OCI-LY3 (cell line): Measurements from ENCODE around the gene NRXN3.

Source experiments
- H2AFZ ChIP-seq: fragments of 200-600, 300-600 bp; shearing (Covaris generic); 2 replicates; pipeline ENCODE4 v1.6.0; 2014; ENCODE audit warnings: antibody characterized with exemption, low read depth, low read length
- H3K27ac ChIP-seq: fragments of 200-600, 300-600 bp; sonication (generic); 2 replicates; pipeline ENCODE4 v1.5.1; 2014; ENCODE audit warnings: mild to moderate bottlenecking, low read length, moderate library complexity, mixed read lengths
- H3K27me3 ChIP-seq: fragments of 200-600, 300-600 bp; sonication (generic); 2 replicates; pipeline ENCODE4 v1.6.1; 2014; ENCODE audit warnings: low read depth, low read length, mixed read lengths
- H3K36me3 ChIP-seq: fragments of 200-600, 300-600 bp; sonication (generic); replicated peaks from 2 replicates; pipeline ENCODE3; 2014; ENCODE audit warnings: low read depth, low read length, mixed read lengths
- H3K4me1 ChIP-seq: fragments of 300-600, 200-600 bp; sonication (generic); 2 replicates; pipeline ENCODE4 v1.6.1; 2014; ENCODE audit warnings: low read length, mixed read lengths
- H3K4me2 ChIP-seq: fragments of 200-600, 300-600 bp; sonication (generic); 2 replicates; pipeline ENCODE4 v1.6.1; 2014; ENCODE audit warnings: low read length, mixed read lengths
- H3K4me3 ChIP-seq: fragments of 300-600, 200-600 bp; sonication (generic); 2 replicates; pipeline ENCODE4 v1.5.1; 2014; ENCODE audit warnings: antibody characterized with exemption, mild to moderate bottlenecking, low read length, moderate library complexity
- H3K79me2 ChIP-seq: fragments of 300-600, 200-600 bp; shearing (Covaris generic); 2 replicates; pipeline ENCODE4 v1.6.1; 2014; ENCODE audit warnings: mild to moderate bottlenecking, low read length, mixed read lengths
- H3K9ac ChIP-seq: fragments of 300-600, 200-600 bp; shearing (Covaris generic); 2 replicates; pipeline ENCODE4 v1.6.0; 2014; ENCODE audit warnings: mild to moderate bottlenecking, low read length, moderate library complexity
- H3K9me3 ChIP-seq: fragments of 200-600, 300-600 bp; shearing (Covaris generic); 2 replicates; pipeline ENCODE4 v1.6.1; 2014; ENCODE audit warnings: low read length, mixed read lengths; ENCODE audit not compliant: insufficient read depth
- H4K20me1 ChIP-seq: fragments of 200-600, 300-600 bp; sonication (generic); 2 replicates; pipeline ENCODE4 v1.6.1; 2016; ENCODE audit warnings: low read length, mixed read lengths; ENCODE audit not compliant: insufficient read depth
- EZH2phosphoT487 ChIP-seq: fragments of 200-600 bp; shearing (Covaris generic); IDR thresholded peaks from 2 replicates; pipeline ENCODE4 v1.6.1; 2018; ENCODE audit warnings: antibody characterized with exemption, mixed run types, low read depth
- TF ChIP-seq, protein P1 (sequence below): fragments of 200-600, 300-600 bp; sonication (generic); IDR thresholded peaks from 2 replicates; pipeline ENCODE4 v1.5.1; 2014; ENCODE audit warnings: antibody characterized with exemption, low read length, low read depth

The NRXN3 gene

DNA sequence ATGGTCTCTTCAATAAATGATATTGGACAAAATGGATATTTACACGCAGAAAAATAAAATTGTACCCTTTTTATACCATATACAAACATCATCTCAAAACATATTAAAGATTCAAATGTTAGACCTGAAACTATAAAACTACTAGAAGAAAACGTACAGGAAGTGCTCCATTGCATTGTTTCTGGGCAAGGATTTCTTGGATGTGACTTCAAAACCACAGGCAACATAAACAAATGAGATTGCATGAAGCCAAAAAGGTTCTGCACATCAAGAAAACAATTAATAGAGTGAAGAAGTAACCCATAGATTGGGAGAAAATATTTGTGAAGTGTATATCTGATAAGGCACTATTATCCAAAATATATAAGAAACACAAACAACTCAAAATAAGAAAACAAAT lies 812.4 kb downstream of the NRXN3 start:
- H2AFZ ChIP-seq = no peak overlapping the region
- H3K79me2 ChIP-seq = no peaks in the 10 kb centered on the region
- no peaks in the 10 kb centered on the region for H3K9me3 ChIP-seq
- no peak overlapping the region for H3K4me3 ChIP-seq
- H4K20me1 ChIP-seq = no peaks in the 10 kb centered on the region
- no peak overlapping the region for H3K27ac ChIP-seq
- 0 out of 2 replicates have a peak, but pooled peaks cover under 1% of the 10 kb centered on the region for H3K27me3 ChIP-seq
- TF ChIP-seq EZH2phosphoT487 = no peak
- TF ChIP-seq, protein P1, sequence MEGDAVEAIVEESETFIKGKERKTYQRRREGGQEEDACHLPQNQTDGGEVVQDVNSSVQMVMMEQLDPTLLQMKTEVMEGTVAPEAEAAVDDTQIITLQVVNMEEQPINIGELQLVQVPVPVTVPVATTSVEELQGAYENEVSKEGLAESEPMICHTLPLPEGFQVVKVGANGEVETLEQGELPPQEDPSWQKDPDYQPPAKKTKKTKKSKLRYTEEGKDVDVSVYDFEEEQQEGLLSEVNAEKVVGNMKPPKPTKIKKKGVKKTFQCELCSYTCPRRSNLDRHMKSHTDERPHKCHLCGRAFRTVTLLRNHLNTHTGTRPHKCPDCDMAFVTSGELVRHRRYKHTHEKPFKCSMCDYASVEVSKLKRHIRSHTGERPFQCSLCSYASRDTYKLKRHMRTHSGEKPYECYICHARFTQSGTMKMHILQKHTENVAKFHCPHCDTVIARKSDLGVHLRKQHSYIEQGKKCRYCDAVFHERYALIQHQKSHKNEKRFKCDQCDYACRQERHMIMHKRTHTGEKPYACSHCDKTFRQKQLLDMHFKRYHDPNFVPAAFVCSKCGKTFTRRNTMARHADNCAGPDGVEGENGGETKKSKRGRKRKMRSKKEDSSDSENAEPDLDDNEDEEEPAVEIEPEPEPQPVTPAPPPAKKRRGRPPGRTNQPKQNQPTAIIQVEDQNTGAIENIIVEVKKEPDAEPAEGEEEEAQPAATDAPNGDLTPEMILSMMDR = no peak
- H3K36me3 ChIP-seq = no peaks in the 10 kb centered on the region
- no peak overlapping the region for H3K9ac ChIP-seq
- H3K4me1 ChIP-seq = no peaks in the 10 kb centered on the region
- H3K4me2 ChIP-seq = no peak overlapping the region

DNA sequence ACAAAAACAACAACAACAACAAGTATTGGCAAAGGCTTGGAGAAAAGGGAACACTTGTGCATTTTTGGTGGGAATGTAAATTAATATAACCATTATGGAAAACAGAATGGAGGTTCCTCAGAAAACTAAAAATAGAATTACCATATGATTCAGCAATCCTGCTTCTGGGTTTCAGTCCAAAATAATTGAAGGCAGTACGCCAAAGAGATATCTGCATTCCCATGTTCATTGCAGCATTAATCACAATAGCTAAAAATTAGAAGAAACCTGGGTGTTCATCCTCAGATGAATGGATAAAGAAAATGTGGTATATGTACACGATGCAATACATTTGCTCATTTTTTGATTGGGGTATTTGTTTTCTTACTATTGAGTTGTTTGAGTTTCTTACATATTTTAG lies 813.0 kb downstream of the NRXN3 start:
- Histone ChIP-seq H3K4me2 (no peak overlapping the region), H3K4me1 (no peaks in the 10 kb centered on the region), H3K36me3 (no peaks in the 10 kb centered on the region), H3K9ac (no peak overlapping the region), H3K79me2 (no peaks in the 10 kb centered on the region), H3K27ac (no peak overlapping the region), H4K20me1 (no peaks in the 10 kb centered on the region), H3K27me3 (0 out of 2 replicates have a peak, but pooled peaks cover 3% of the 10 kb centered on the region), H3K4me3 (no peak overlapping the region), H2AFZ (no peak overlapping the region), H3K9me3 (no peaks in the 10 kb centered on the region)
- no peak for TF ChIP-seq EZH2phosphoT487
- TF ChIP-seq, protein P1 = no peak

DNA sequence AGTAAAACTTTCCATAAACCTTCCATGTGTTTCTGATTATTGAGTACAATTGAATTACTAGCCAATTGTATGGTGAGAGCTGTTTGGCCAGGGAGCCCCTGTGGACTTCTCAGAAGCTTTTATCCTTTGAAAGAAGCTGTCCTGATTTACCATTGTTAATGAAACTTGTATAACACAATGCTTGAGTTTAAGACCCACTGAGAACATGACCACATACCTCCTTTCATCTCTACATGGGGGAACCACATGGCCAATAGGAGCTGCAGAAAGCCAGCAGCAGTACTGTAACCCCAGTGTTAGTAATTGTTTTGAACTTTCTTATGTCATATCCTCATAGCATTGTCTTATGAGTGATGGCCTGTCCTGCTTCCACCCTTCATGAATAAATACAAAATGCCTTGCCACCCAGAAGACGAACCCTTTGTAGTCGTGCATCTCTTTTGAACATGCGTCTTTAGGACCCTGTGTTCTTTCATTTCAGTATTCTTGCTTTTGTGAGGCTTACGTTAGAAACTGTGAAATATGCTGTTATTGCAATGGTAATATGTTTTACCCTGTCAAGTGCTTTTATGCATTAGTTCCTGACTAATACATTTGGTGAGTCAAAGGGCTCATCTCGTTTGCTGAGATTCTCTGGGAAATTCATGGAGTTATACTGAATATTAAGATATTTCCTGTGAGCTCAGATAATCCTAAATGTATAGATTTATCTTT lies 815.7 kb downstream of the NRXN3 start:
- no peaks in the 10 kb centered on the region for H3K79me2 ChIP-seq
- no peaks in the 10 kb centered on the region for H3K9me3 ChIP-seq
- peaks cover 6% of the 10 kb centered on the region; the same call in 1 of the 2 replicates for H3K27me3 ChIP-seq
- no peaks in the 10 kb centered on the region for H3K4me1 ChIP-seq
- no peaks in the 10 kb centered on the region for H4K20me1 ChIP-seq
- H3K36me3 ChIP-seq = no peaks in the 10 kb centered on the region
- H3K4me2 ChIP-seq = no peak overlapping the region
- no peak overlapping the region for H3K9ac ChIP-seq
- no peak for TF ChIP-seq EZH2phosphoT487
- TF ChIP-seq, protein P1 = no peak
- H3K4me3 ChIP-seq = no peak overlapping the region
- no peak overlapping the region for H2AFZ ChIP-seq
- no peak overlapping the region for H3K27ac ChIP-seq

DNA sequence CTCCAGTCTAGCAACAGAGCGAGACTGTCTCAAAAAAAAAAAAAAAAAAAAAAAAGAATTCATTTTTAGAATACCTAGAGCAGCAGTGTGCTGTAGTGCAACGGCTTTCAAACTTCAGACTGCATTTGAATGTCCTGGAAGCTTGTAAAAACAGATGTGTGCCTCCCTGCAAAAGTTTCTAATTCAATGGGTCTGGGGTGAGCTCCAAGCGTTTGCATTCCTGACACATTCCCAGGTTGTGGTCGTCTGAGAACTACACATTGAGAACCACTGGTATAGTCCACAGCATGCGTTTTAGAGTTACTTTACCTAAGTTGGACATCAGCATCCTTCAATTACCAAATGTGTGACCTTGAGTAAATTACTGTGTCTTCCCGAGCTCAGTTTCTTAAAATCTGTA lies 816.8 kb downstream of the NRXN3 start:
- Histone ChIP-seq H3K4me2 (no peak overlapping the region), H4K20me1 (no peaks in the 10 kb centered on the region), H3K4me1 (no peaks in the 10 kb centered on the region), H3K4me3 (no peak overlapping the region), H3K9me3 (no peaks in the 10 kb centered on the region), H3K9ac (no peak overlapping the region), H3K27ac (no peak overlapping the region), H2AFZ (no peak overlapping the region), H3K27me3 (peaks cover 6% of the 10 kb centered on the region; the same call in 1 of the 2 replicates), H3K79me2 (no peaks in the 10 kb centered on the region), H3K36me3 (no peaks in the 10 kb centered on the region)
- TF ChIP-seq EZH2phosphoT487 = no peak
- TF ChIP-seq, protein P1 = no peak
